GM21786 (cell line): ENCODE results near the gene FGF21.
"Not testable (repeated sequence)": the region's sequence is repeated elsewhere in the genome, so short reads cannot be mapped to it uniquely, and the experiment has no call there.

ENCODE experiments used
- ATAC-seq: cut with Tn5 transposase; IDR thresholded peaks from one replicate; pipeline ENCODE4 v1.9.1; 2021; ENCODE audit not compliant: unreplicated experiment

FGF21 gene

GRCh38 chr19:48755084-48755641 lies at the start of gene FGF21:
Gene FGF21, plus strand, starts transcription at chr19:48755524. Its CDS starts 713 bp downstream, at chr19:48756237.
- no peak for ATAC-seq

GRCh38 chr19:48708471-48708870 lies 46.9 kb upstream of the FGF21 start:
- no peak for ATAC-seq

GRCh38 chr19:48711106-48711662 lies 44.1 kb upstream of the FGF21 start:
- no peak for ATAC-seq

- ATAC-seq, result no peak
Observed at GRCh38 chr19:48713041-48713863, 42.1 kb upstream of the FGF21 start.

- peak; percentile 89 for ATAC-seq
Observed at GRCh38 chr19:48713864-48714755, 41.2 kb upstream of the FGF21 start.

- ATAC-seq, result no peak
Observed at GRCh38 chr19:48714759-48715675, 40.3 kb upstream of the FGF21 start.

- ATAC-seq, result no peak
Observed at GRCh38 chr19:48715681-48716171, 39.6 kb upstream of the FGF21 start.

- ATAC-seq, result no peak
Observed at GRCh38 chr19:48716562-48717291, 38.6 kb upstream of the FGF21 start.

- ATAC-seq, result not testable (repeated sequence)
Observed at GRCh38 chr19:48718106-48718505, 37.2 kb upstream of the FGF21 start.

GRCh38 chr19:48718711-48719231 lies 36.6 kb upstream of the FGF21 start:
- ATAC-seq, result no peak

GRCh38 chr19:48719263-48720171 lies 35.8 kb upstream of the FGF21 start, which contains the start of gene MAMSTR:
Gene MAMSTR, minus strand, starts transcription at chr19:48719725. Its CDS starts 694 bp downstream, at chr19:48719031.
- no peak for ATAC-seq

GRCh38 chr19:48720251-48720612 lies 35.1 kb upstream of the FGF21 start:
- ATAC-seq, result no peak

- ATAC-seq, result peak; percentile 73
Observed at GRCh38 chr19:48720613-48721296, 34.6 kb upstream of the FGF21 start.

GRCh38 chr19:48722196-48722708 lies 33.1 kb upstream of the FGF21 start:
- no peak for ATAC-seq

GRCh38 chr19:48724796-48725753 lies 30.2 kb upstream of the FGF21 start:
- no peak for ATAC-seq

GRCh38 chr19:48726556-48726955 lies 28.8 kb upstream of the FGF21 start:
- no peak for ATAC-seq
